Stimulated activated CD8-positive, alpha-beta memory T cell treated with anti-CD3 and anti-CD28 coated beads, Interleukin-4, amount 100 ng/mL, for 48 hours (primary cell): ENCODE data around the gene FAM177B.
A peak's percentile ranks its signal among the peaks of the same experiment; 100 is the strongest.

Experiments
- DNase-seq: peaks from one replicate; pipeline ENCODE4 v3.0.0-alpha.2; 2020

Gene FAM177B

DNA sequence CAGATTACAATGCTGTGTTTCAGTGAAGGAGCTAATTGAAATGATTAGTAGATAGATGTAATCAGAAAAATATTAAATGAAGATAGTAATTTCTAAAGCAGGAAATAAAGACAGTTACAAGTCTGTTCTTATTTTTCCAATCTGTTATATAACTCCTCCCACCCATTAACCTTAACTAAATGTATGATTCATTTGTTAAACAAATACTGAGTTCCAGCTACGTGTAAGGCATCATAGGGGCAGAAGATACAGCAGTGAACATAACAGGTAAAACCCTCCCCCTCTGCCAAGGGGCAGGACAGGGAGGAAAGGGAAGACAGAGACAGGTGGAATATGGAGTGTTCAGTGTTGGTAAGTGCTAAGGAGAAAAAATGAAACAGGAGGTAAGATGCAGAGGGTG, at the start of gene FAM177B:
TSS of gene FAM177B (plus strand) at position 231 of the 400 bp plus-strand sequence. CDS start 9,344 bp downstream, outside the sequence.
- DNase-seq = no peak

GRCh38 chr1:222691016-222691415, 46.0 kb upstream of the FAM177B start:
- DNase-seq = no peak

GRCh38 chr1:222694927-222695326, 42.1 kb upstream of the FAM177B start:
- DNase-seq = no peak

GRCh38 chr1:222696741-222697140, 40.3 kb upstream of the FAM177B start:
- DNase-seq = no peak

DNA sequence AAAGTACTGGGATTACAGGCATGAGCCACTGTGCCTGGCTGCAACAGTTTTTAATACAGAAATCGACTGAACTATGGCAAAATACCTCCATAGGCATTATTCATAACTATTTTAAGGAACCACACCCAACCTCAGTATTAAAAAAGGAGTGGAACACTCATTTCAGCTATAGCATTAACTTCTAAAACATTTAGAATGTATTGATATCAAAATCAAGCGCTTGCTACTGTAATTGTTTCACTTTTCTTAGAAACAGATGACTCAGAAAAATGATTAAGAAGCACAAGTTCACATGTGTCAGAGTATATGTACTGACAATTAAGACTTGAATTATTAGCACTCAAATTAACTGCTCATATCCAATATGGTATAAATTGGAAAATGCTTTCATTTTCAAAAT, 39.8 kb upstream of the FAM177B start:
- DNase-seq = no peak

DNA sequence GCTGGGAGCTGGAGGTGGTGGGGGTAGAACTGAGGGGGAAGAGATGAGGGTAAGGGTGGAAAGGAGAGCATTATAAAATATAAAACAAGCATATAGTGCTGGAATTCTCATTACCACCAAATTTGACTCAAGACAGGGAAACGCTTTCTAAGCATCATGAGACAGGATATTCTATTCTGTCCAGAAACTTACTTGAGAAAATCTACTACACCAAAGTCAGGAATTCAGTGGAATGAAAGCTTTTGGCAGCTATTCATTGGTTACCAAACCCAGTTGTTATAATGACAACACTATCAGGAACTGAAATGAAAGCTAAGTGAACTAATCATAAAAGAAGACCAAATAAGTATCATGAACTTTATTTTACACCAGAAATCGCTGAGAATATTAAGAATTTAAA, 39.2 kb upstream of the FAM177B start:
- no peak for DNase-seq

GRCh38 chr1:222702210-222702609, 34.8 kb upstream of the FAM177B start:
- DNase-seq = no peak

GRCh38 chr1:222704260-222704659, 32.7 kb upstream of the FAM177B start:
- DNase-seq = no peak

DNA sequence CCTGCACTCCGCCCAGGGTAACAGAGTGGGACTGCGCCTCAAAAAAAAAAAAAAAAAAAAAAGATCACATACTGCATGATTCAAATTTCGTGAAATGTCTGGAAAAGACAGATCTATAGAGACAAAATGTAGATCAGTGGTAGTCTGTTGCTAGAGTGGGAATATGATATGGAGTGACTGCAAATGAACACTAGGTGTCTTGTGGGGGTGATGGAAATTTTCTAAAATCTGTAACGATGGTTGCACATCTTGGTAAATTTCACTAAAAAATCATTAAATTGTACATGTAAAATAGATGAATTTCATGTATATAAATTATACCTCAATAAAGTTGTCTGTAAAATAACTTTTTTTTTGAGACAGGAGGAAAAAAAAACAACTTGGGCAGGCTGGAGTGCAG, 30.2 kb upstream of the FAM177B start:
- DNase-seq = no peak

GRCh38 chr1:222709700-222710153, 27.3 kb upstream of the FAM177B start:
- no peak for DNase-seq

GRCh38 chr1:222711319-222712252, 25.4 kb upstream of the FAM177B start:
- DNase-seq = peak; percentile 71

- peak; percentile 98 for DNase-seq
These were observed 24.5 kb upstream of the FAM177B start, which contains the start of the genes AIDA and BROX for GRCh38 chr1:222712253-222713090. TSS of gene AIDA (minus strand) at chr1:222712491. CDS start at chr1:222712317, 174 bp downstream. TSS of gene BROX (plus strand) at chr1:222712564. CDS start at chr1:222715700, 3,136 bp downstream.

DNA sequence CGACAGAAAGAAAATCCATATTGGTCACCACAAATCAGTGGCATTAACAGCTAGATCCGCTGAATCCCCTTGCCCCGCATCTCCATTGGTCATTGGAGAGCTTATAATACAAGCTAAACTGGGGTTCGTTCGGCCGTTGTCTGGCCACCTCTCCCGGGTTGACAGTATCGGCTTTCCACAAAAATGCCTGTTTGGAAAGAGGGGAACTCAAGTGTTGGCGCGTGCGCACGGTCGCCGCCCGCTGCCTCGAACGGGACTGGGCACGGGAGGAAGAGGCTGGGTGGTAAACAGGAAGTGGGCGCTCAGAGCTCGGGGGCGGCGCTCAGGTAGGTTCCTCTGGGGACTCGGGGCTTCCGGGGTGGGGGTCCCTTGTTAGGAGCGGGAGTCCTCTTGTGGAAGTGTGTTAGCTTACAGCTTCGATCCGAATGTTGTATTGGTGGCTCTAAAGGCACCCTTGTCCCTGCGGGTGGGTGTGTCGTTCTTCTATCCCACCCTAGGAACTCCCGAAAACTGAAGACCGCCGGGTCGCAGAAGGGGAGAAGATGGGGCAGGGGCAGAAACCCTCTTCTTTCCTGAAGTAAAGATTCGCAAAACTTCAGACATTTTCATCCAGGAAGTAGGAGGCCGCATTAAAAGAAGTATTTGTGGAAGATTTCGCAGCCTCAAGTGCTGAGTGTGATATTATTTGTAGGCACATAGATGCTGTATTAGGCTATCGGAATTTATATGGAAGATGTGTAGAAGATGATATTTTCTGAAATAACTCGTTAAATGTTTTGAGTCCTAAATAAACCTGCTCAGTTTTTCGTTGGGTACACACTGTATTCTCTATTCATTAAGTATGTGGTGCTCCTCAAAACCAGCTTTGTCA, 23.7 kb upstream of the FAM177B start:
- DNase-seq = peak; percentile 91

DNA sequence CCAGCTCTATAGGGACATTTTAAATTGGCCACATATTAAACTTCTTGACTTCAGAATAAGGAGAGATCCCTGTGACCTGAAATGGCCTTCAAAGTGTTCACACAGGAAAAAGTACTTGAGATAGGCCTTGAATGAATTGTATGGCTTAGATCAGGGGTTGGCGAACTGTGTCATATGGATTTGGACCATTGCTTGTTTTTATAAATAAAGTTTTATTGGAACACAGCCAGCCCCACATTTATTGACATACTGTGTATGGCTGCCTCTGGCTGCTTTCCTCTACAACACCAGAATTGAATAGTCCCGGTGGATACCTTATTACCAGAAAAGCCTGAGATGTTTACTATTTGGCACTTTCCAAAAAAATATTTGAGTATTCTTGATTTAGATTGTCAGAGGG, 20.6 kb upstream of the FAM177B start:
- DNase-seq = no peak

GRCh38 chr1:222728746-222729145, 8.3 kb upstream of the FAM177B start:
- no peak for DNase-seq

DNA sequence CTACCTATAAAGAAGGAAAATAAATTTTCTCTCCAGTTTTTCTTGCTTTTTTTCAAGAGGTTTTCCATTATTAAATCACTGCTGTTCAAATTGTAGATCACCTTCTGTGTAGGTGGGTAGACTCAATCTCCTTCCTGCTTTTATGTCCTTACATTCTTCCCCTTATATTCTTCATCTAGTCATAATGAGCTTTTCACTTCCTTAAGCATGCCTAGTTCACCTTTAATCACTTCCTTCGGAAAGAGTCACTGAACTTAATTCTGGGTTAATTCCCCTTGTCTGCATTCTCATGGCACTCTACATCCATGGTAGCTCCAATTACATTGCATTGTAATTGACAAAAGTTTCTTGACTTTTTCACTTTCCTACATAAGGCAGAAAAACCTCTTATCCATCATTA, 6.1 kb upstream of the FAM177B start:
- no peak for DNase-seq

DNA sequence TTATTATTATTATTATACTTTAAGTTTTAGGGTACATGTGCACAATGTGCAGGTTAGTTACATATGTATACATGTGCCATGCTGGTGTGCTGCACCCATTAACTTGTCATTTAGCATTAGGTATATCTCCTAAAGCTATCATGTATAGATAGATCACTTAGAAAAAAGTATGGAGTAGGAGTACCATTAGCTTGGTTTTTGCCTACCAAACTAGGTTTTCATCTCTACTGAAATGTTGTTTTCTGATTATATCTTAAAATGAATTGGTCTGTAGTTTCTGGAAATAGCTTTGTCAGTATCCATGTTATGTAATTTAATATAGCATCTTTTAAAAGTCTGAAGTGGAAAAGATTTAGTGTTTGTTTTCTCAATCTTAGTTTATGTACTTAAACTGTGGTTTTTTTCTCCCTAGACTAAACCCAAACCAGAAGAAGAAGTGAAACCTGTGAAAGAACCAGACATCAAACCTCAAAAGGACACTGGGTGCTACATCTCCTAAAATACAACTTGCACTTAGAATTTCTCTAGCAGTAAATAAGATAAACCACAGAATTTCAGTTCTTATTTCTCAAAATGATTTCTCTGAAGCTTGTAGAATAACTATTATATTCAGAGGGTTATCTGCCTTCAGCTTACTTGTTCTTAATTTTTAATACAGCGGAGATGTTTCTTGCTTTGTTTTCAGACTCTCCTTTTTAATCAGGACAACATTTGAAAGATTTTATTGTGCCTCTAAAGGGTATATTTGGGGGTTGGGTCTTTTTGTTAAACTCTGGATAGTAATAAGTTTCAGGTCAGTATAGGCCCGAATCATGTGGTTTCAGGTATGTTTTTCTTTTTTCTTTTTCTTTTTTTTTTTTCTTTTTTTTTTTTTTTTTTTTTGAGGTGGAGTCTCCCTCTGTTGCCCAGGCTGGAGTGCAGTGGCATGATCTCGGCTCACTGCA, 4.5 kb upstream of the FAM177B start:
- no peak for DNase-seq

DNA sequence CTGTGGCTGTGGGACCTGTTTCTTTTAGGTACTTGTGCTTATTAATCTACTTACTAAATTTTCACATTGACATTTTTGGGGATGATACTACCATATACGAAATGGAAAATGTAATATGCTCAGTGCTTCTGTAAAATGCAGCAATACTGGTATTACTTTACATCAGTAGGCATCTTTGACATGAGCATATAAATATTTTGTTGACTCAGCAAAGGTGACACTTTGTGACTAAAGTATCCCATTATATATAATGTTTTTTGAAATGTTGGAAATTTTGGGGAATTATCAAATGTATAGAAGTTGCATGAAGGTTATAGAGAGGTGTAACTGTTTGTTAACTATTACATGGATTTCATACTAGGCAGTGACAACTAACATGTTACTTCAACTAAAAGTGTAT, 2.3 kb upstream of the FAM177B start:
- DNase-seq = no peak

- DNase-seq = no peak
These were observed 532 bp upstream of the FAM177B start for GRCh38 chr1:222736470-222736869.

- DNase-seq = no peak
These were observed 2.5 kb downstream of the FAM177B start for GRCh38 chr1:222739465-222739864.

GRCh38 chr1:222739929-222740328, 2.9 kb downstream of the FAM177B start:
- DNase-seq = no peak
